Suprapubic skin (tissue), 3 donors: ENCODE data around the gene PCK2.

ENCODE experiments used
- EP300 ChIP-seq: sonication (generic); formaldehyde crosslinking; IDR thresholded peaks from one replicate; pipeline ENCODE4 v1.6.1; 2017; ENCODE audit warnings: antibody characterized with exemption
- POLR2A ChIP-seq, 2 donors: fragments of 450-650 bp; IDR thresholded peaks; one replicate each; pipeline ENCODE4 v1.6.1; 2017; ENCODE audit warnings: antibody characterized with exemption in 2 of 2, mild to moderate bottlenecking in 2 of 2, moderate library complexity in 2 of 2
- TF ChIP-seq, protein P1 (sequence below), 2 donors: fragments of 200-600 bp in 1 of 2; fragments of 450-650 bp in 1 of 2; sonication (generic) in 1 of 2; IDR thresholded peaks; one replicate each; pipeline ENCODE4 v1.5.1; 2016 to 2019; ENCODE audit warnings: antibody characterized with exemption in 2 of 2, mild to moderate bottlenecking in 1 of 2, moderate library complexity in 1 of 2

DNA sequence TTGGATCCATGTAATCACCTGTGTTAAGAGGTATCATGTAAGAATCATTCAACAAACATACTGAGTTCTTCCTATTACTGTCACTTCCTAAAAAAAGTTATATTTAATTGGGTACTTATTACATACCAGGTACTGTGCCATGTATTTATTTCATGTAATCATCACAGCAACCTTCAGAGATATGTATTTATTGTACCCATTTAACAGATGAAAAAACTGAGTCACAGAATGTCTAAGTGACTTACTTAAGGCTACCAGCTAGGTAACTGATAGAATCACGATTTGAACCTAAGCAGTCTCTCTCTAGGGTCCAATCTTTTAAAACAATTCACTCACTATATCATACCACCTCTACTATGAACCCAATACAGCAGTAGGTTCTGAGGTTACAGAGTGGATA lies 50.3 kb downstream of the PCK2 start:
- TF ChIP-seq POLR2A (IDR thresholded peaks at IDR 0.05) (no peak), EP300 (no peak)
- TF ChIP-seq, protein P1, sequence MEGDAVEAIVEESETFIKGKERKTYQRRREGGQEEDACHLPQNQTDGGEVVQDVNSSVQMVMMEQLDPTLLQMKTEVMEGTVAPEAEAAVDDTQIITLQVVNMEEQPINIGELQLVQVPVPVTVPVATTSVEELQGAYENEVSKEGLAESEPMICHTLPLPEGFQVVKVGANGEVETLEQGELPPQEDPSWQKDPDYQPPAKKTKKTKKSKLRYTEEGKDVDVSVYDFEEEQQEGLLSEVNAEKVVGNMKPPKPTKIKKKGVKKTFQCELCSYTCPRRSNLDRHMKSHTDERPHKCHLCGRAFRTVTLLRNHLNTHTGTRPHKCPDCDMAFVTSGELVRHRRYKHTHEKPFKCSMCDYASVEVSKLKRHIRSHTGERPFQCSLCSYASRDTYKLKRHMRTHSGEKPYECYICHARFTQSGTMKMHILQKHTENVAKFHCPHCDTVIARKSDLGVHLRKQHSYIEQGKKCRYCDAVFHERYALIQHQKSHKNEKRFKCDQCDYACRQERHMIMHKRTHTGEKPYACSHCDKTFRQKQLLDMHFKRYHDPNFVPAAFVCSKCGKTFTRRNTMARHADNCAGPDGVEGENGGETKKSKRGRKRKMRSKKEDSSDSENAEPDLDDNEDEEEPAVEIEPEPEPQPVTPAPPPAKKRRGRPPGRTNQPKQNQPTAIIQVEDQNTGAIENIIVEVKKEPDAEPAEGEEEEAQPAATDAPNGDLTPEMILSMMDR (IDR thresholded peaks at IDR 0.05): no peak
